Tibial nerve (tissue), 4 donors: ENCODE data around the gene SNRNP25. TPM values are rescaled to one million over a fixed set of nuclear protein-coding genes. Genes with fewer than 3 reads are reported as not detected.
A peak's percentile ranks its signal among the peaks of the same experiment; 100 is the strongest.

ENCODE experiments used
- DNase-seq, 2 donors: peaks; one replicate each; pipeline ENCODE4 v3.0.0-alpha.2; 2019; ENCODE audit warnings: low spot score in 2 of 2
- H3K27ac ChIP-seq, 4 donors: fragments of 200-600 bp; sonication (generic) in 3 of 4; one replicate each; pipeline ENCODE4 v1.5.1; 2017 to 2019; ENCODE audit warnings: mild to moderate bottlenecking in 1 of 4
- H3K27me3 ChIP-seq, 2 donors: fragments of 200-600 bp; sonication (generic) in 1 of 2; one replicate each; pipeline versions ENCODE4 v1.5.1 to v1.6.0; 2017 to 2019
- H3K36me3 ChIP-seq, 3 donors: fragments of 200-600 bp; sonication (generic); one replicate each; pipeline ENCODE4 v1.5.1; 2018 to 2019
- H3K4me1 ChIP-seq, 4 donors: fragments of 200-600 bp; sonication (generic) in 3 of 4; one replicate each; pipeline ENCODE4 v1.5.1; 2017 to 2019
- H3K4me3 ChIP-seq, 4 donors: fragments of 200-600 bp; sonication (generic) in 3 of 4; one replicate each; pipeline ENCODE4 v1.5.1; 2017 to 2019; ENCODE audit warnings: mild to moderate bottlenecking in 1 of 4, moderate library complexity in 1 of 4
- H3K9me3 ChIP-seq, 4 donors: fragments of 200-600 bp; sonication (generic) in 3 of 4; one replicate each; pipeline ENCODE4 v1.5.1; 2017 to 2019
- EP300 ChIP-seq, 2 donors: sonication (generic); formaldehyde crosslinking; IDR thresholded peaks; one replicate each; pipeline ENCODE4 v1.6.1; 2017; ENCODE audit warnings: antibody characterized with exemption in 2 of 2, mild to moderate bottlenecking in 1 of 2
- POLR2A ChIP-seq, 2 donors: fragments of 450-650 bp; IDR thresholded peaks; one replicate each; pipeline ENCODE4 v1.6.1; 2017; ENCODE audit warnings: antibody characterized with exemption in 2 of 2, mild to moderate bottlenecking in 2 of 2, moderate library complexity in 2 of 2
- WGBS, 2 donors: methylation state at CpG; one replicate each; pipeline ENCODE4 v1.1.5; 2018; 5-methylcytosine and 5-hydroxymethylcytosine counted together
- total RNA-seq, 4 donors: library from RNA; depleted of rRNA; stranded (reverse); fragments of >200 nt; gene quantifications; one replicate each; pipeline ENCODE4 v1.1.0, GENCODE V29; 2016
- TF ChIP-seq, protein P1 (sequence below), 5 experiments: fragments of 200-600 bp in 3 of 5; fragments of 450-650 bp in 2 of 5; sonication (generic) in 3 of 5; IDR thresholded peaks; one replicate each; pipeline ENCODE4 v1.5.1; 2016 to 2019; ENCODE audit warnings: antibody characterized with exemption in 5 of 5, mild to moderate bottlenecking in 3 of 5, moderate library complexity in 2 of 5

Gene SNRNP25
- total RNA-seq, 4 donors from 2014 or later: 9.3 to 21.6 (median 15.7) TPM

DNA sequence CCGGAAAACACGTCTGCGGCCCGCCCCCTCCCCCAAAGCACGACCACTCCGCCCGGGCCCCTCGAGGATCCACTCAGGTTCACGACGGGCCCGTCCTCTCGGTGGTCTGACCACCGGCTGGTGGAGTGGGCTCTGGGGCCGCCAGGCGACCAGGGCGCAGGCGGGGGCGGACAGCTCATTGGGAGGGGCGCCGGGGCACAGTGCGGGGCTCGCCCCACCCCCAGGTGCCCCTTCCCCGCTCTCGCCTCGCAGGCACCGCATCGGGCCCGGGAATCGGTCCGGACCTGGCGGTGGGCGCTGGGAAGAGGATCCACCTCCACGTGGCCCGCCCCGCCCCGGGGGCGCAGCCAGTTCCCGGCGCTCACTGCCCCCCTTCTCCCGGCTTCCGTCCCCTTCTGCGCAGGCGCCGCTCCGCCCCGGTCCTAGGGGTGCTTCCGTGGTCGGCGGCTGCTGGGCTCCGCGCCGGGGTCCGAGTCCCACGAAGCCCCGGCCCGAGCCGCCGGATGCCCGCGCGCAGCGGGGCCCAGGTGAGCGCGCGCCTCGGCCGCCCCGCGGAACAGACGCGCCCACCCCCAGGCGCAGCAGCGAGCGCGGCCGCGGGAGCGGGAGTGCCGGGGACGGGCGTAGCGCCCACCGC lies 24.3 kb downstream of the SNRNP25 start, which contains the start of gene MPG:
Gene MPG, plus strand, starts transcription at position 419 of the 637 bp plus-strand sequence. Its CDS starts 85 bp downstream, at position 504.
- no peaks in the 10 kb centered on the region for H3K27me3 ChIP-seq
- H3K36me3 ChIP-seq: peaks cover 0 to 25% (median 0%) of the 10 kb centered on the region in 3 donors
- H3K27ac ChIP-seq: peak within 1 kb of the TSS; percentile 91 to 99 (median 96)
- peaks cover 0 to 80% (median 57%) of the 10 kb centered on the region in 4 donors for H3K4me1 ChIP-seq
- no peaks in the 10 kb centered on the region for H3K9me3 ChIP-seq
- peak; percentile 75 to 81 for TF ChIP-seq POLR2A (IDR thresholded peaks at IDR 0.05)
- TF ChIP-seq EP300 (IDR thresholded peaks at IDR 0.05): peak in 1 of 2 donors; percentile 79
- TF ChIP-seq, protein P1, sequence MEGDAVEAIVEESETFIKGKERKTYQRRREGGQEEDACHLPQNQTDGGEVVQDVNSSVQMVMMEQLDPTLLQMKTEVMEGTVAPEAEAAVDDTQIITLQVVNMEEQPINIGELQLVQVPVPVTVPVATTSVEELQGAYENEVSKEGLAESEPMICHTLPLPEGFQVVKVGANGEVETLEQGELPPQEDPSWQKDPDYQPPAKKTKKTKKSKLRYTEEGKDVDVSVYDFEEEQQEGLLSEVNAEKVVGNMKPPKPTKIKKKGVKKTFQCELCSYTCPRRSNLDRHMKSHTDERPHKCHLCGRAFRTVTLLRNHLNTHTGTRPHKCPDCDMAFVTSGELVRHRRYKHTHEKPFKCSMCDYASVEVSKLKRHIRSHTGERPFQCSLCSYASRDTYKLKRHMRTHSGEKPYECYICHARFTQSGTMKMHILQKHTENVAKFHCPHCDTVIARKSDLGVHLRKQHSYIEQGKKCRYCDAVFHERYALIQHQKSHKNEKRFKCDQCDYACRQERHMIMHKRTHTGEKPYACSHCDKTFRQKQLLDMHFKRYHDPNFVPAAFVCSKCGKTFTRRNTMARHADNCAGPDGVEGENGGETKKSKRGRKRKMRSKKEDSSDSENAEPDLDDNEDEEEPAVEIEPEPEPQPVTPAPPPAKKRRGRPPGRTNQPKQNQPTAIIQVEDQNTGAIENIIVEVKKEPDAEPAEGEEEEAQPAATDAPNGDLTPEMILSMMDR (IDR thresholded peaks at IDR 0.05): peak in 2 of 5 experiments; percentile 38 to 44
- DNase-seq: peak; percentile 80
- WGBS, 2 donors: 1 to 2% methylated on average over 9 to 43 of the region's 83 CpGs
- H3K4me3 ChIP-seq: peak within 1 kb of the TSS; percentile 69 to 87 (median 79)

DNA sequence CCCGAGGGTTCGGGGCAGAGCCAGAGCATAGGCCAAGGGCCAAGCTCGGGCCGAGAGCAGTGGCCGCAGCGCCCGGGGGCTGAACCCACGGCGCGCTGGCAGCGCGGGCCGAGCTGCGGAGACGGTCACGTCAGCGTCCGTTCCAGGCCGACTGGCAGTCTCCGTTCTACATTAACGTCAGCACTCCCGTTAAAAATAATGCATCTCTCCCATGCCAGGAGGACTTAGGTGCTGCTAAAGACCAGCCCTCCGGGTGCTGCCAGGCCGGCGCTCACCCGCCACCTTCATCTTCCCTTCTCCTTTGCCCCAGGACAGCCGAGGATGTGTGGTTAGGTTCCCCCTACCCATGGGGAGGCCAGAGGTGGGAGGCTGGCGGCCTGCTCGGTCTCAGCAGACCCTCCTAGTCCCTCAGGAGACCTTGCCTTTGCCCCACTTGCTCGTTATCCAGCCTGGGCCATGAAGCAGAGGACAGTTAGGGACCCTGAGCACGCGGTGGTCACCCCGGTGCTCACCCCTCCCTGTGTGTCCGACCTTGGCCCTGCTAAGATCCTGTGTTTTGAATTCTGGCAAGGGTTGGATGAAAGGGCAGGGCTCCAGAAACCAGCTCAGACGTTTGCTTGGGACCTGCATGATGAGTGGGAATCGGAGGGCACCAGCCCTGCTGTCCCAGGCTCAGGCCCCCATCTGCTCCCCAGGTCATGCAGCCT lies 25.0 kb downstream of the SNRNP25 start:
- Histone ChIP-seq H3K36me3 (peaks cover 0 to 30% (median 0%) of the 10 kb centered on the region in 3 donors), H3K4me1 (peaks cover 0 to 80% (median 54%) of the 10 kb centered on the region in 4 donors), H3K9me3 (no peaks in the 10 kb centered on the region), H3K4me3 (peak overlapping the region; percentile 55 to 87 (median 71)), H3K27ac (peak overlapping the region; percentile 91 to 99 (median 92)), H3K27me3 (no peaks in the 10 kb centered on the region)
- WGBS, 2 donors: 4 to 16% methylated on average over 8 to 36 of the region's 36 CpGs
- no peak for DNase-seq
- TF ChIP-seq POLR2A (IDR thresholded peaks at IDR 0.05): no peak
- no peak for TF ChIP-seq EP300 (IDR thresholded peaks at IDR 0.05)
- TF ChIP-seq, protein P1 (IDR thresholded peaks at IDR 0.05): no peak

DNA sequence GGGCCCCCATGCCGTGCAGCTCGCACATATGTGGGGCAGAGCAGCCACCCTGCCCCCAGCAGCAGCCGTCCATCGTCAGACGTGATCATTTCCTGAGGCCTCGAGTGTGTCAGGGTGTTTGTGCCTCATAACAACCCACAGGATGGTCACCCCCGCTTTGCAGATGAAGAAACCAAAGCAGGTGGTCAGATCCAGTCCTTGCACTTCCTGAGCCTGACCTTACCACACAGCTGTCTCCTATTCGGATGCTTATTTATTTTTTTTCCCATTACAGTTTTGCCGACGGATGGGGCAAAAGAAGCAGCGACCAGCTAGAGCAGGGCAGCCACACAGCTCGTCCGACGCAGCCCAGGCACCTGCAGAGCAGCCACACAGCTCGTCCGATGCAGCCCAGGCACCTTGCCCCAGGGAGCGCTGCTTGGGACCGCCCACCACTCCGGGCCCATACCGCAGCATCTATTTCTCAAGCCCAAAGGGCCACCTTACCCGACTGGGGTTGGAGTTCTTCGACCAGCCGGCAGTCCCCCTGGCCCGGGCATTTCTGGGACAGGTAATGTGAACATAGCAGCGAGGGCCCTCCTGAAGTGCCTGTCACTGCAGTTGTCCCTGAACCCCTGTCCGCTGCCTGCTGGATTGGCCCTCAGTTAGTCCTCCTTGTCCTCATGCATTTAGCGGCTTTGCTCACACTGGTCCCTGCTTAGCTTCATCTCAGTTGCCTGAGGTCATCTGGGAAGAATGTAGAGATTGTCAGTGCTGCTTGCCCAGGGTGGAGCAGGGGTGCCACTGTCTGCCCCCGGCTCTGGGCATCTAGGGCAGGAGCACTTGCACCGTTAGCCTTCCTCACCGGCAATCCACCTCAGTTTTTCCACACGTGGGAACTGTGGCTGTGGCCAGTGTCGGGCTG lies 25.8 kb downstream of the SNRNP25 start:
- H3K9me3 ChIP-seq: no peaks in the 10 kb centered on the region
- H3K36me3 ChIP-seq: peaks cover 0 to 38% (median 0%) of the 10 kb centered on the region in 3 donors
- H3K27me3 ChIP-seq: no peaks in the 10 kb centered on the region
- peaks cover 0 to 80% (median 54%) of the 10 kb centered on the region in 4 donors for H3K4me1 ChIP-seq
- TF ChIP-seq, protein P1 (IDR thresholded peaks at IDR 0.05): no peak
- TF ChIP-seq EP300 (IDR thresholded peaks at IDR 0.05) (no peak), POLR2A (IDR thresholded peaks at IDR 0.05) (no peak)
- 64 to 69% methylated on average over 24 to 28 of the region's 32 CpGs for WGBS, 2 donors
- H3K27ac ChIP-seq: peak overlapping the region; percentile 91 to 99 (median 92)
- DNase-seq: no peak
- peak overlapping the region in 1 of 4 donors; percentile 87 for H3K4me3 ChIP-seq

DNA sequence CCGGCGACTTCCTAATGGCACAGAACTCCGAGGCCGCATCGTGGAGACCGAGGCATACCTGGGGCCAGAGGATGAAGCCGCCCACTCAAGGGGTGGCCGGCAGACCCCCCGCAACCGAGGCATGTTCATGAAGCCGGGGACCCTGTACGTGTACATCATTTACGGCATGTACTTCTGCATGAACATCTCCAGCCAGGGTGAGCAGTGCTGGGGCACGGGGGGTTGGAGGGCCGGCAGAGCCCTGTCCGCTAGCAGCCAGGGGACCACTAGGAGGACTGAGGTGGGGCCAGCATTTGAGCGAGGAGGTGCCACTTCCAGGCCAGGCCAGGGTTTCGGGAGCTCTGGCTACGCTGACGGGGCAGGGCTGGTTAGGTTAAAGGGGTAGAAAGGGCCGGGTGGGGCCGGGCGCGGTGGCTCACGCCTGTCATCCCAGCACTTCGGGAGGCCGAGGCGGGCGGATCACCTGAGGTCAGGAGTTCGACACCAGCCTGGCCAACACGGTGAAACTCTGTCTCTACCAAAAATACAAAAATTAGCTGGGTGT lies 29.5 kb downstream of the SNRNP25 start:
- Histone ChIP-seq H3K4me3 (no peak overlapping the region), H3K27me3 (no peaks in the 10 kb centered on the region), H3K27ac (peak overlapping the region in 3 of 4 donors; percentile 43 to 85 (median 65)), H3K4me1 (peaks cover 0 to 70% (median 39%) of the 10 kb centered on the region in 4 donors), H3K36me3 (peaks cover 0 to 70% (median 8%) of the 10 kb centered on the region in 3 donors), H3K9me3 (no peaks in the 10 kb centered on the region)
- DNase-seq: no peak
- WGBS, 2 donors: 91 to 93% methylated on average over 29 to 31 of the region's 31 CpGs
- TF ChIP-seq POLR2A (IDR thresholded peaks at IDR 0.05) (no peak), EP300 (IDR thresholded peaks at IDR 0.05) (no peak)
- TF ChIP-seq, protein P1 (IDR thresholded peaks at IDR 0.05): no peak
